GM18907 (cell line): ENCODE measurements around the gene NAGLU.

Source experiments
- ATAC-seq: cut with Tn5 transposase; IDR thresholded peaks from one replicate; pipeline ENCODE4 v1.9.1; 2021; ENCODE audit warnings: mild to moderate bottlenecking, moderate library complexity; ENCODE audit not compliant: unreplicated experiment

NAGLU gene

GRCh38 chr17:42586514-42587230 is 50.6 kb downstream of the NAGLU start:
- ATAC-seq, result no peak

DNA sequence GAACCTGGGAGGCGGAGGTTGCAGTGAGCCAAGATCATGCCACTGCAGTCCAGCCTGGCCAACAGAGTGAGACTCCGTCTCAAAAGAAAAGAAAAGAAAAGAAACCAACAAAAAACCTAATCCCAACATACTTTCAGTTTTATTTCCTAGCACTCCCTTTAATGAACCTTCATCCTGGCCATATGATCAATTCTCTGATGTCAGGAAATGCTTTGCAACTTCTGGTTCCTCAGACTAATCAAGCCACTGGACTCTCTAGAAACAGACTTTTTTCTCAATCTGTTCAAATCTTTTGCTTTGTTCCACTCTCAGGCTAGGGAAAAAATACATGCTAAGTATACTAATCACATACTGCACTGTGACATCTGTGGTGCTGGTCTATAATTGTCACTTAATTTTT is 54.8 kb downstream of the NAGLU start:
- ATAC-seq, result no peak

DNA sequence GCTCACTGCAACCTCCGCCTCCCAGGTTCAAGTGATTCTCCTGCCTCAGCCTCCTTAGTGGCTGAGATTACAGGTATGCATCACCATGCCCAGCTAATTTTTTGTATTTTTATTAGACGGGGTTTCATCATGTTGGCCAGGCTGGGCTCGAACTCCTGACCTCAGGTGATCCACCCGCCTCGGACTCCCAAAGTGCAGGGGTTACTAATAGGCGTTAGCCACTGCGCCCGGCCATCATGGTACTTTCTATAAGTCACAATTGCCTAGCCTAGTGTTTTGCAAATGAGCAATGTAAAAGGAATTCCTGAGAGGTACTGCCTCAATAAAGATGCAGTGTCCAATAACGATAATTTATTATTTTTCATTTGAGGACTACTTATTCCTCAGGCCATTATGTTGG is 55.4 kb downstream of the NAGLU start:
- ATAC-seq, result no peak
